Thoracic aorta (tissue), 2 donors: ENCODE results near the gene ASIC2. TPM values are rescaled to one million over a fixed set of nuclear protein-coding genes. Genes with fewer than 3 reads are reported as not detected.

Experiments
- ATAC-seq: fragments of 150-250 bp; one replicate; pipeline ENCODE4 v1.8.0; 2017; ENCODE audit warnings: low read depth; ENCODE audit not compliant: insufficient number of reproducible peaks, low FRiP score
- DNase-seq: peaks from one replicate; pipeline ENCODE4 v3.0.0-alpha.2; 2020; ENCODE audit warnings: low spot score
- H3K27ac ChIP-seq, 2 donors: fragments of 200-600 bp; sonication (generic); 1 replicate in 1 of 2; 2 replicates in 1 of 2; pipeline ENCODE4 v1.5.1; 2016; ENCODE audit warnings: mild to moderate bottlenecking in 2 of 2, moderate library complexity in 2 of 2
- H3K27me3 ChIP-seq: fragments of 200-600 bp; sonication (generic); replicated peaks from 2 replicates; pipeline ENCODE4 v1.6.0; 2016; ENCODE audit warnings: mild to moderate bottlenecking; ENCODE audit not compliant: insufficient read depth
- H3K36me3 ChIP-seq: fragments of 200-600 bp; sonication (generic); one replicate; pipeline ENCODE4 v1.5.1; 2016
- H3K4me1 ChIP-seq, 2 donors: fragments of 200-600 bp; sonication (generic); 1 replicate in 1 of 2; 2 replicates in 1 of 2; pipeline versions ENCODE4 v1.5.1 to v1.6.0; 2016; ENCODE audit warnings: low read depth in 2 of 2, mild to moderate bottlenecking in 1 of 2; ENCODE audit not compliant: control insufficient read depth in 1 of 2
- H3K4me3 ChIP-seq: fragments of 200-600 bp; sonication (generic); 2 replicates; pipeline ENCODE4 v1.5.1; 2016; ENCODE audit warnings: mild to moderate bottlenecking
- H3K9me3 ChIP-seq: fragments of 200-600 bp; sonication (generic); 2 replicates; pipeline ENCODE4 v1.5.1; 2016
- total RNA-seq, 2 donors: library from RNA; depleted of rRNA; stranded (reverse); fragments of >200 nt; gene quantifications; one replicate each; pipeline versions ENCODE4 v1.1.0 to v1.2.3, GENCODE V29; 2016
- TF ChIP-seq, protein P1 (sequence below): fragments of 200-600 bp; sonication (generic); IDR thresholded peaks from one replicate; pipeline ENCODE4 v1.5.1; 2019; ENCODE audit warnings: antibody characterized with exemption

ASIC2 gene
- total RNA-seq, 2 donors from 2014 or later, result 0.54 to 1.1 TPM

DNA sequence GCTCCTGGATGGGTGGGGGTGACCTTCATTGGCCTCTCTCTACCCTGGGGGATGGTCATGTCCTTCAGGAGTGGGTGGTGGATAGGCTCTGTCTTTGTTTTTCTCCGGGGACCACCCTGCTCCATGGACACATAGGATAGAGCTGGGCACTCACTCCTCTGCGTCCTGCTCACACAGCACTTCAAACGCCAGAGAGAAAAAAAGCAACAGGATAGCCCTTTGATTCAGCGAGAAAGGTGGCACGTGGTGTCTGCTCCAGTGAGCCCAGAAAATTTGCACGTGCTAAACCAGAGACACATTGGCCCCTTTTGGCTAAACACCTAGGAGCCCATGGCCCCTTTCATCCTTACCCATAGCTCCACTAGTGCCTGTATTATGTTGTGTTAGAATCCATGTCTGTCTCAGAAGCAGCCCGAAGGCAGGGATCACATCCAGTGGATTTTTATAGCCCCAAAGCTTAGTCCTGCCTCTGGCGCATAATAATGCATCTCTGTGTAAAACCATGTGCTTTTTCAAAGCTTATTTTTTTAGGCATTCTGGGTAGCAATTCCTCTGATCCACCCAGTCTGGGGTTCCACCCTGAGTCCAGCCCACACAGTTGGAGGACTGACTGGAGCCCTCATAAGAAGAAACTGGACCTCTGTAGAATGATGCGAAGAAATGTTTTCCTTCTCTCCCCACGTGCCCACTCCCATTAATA is 90.1 kb downstream of the ASIC2 start:
- TF ChIP-seq, protein P1, sequence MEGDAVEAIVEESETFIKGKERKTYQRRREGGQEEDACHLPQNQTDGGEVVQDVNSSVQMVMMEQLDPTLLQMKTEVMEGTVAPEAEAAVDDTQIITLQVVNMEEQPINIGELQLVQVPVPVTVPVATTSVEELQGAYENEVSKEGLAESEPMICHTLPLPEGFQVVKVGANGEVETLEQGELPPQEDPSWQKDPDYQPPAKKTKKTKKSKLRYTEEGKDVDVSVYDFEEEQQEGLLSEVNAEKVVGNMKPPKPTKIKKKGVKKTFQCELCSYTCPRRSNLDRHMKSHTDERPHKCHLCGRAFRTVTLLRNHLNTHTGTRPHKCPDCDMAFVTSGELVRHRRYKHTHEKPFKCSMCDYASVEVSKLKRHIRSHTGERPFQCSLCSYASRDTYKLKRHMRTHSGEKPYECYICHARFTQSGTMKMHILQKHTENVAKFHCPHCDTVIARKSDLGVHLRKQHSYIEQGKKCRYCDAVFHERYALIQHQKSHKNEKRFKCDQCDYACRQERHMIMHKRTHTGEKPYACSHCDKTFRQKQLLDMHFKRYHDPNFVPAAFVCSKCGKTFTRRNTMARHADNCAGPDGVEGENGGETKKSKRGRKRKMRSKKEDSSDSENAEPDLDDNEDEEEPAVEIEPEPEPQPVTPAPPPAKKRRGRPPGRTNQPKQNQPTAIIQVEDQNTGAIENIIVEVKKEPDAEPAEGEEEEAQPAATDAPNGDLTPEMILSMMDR, result no peak
- Histone ChIP-seq H3K4me3 (no peak overlapping the region), H3K27ac (no peak overlapping the region), H3K4me1 (no peaks in the 10 kb centered on the region), H3K36me3 (no peaks in the 10 kb centered on the region), H3K9me3 (no peaks in the 10 kb centered on the region), H3K27me3 (no peaks in the 10 kb centered on the region)
- DNase-seq, result no peak
- ATAC-seq, result no peak

DNA sequence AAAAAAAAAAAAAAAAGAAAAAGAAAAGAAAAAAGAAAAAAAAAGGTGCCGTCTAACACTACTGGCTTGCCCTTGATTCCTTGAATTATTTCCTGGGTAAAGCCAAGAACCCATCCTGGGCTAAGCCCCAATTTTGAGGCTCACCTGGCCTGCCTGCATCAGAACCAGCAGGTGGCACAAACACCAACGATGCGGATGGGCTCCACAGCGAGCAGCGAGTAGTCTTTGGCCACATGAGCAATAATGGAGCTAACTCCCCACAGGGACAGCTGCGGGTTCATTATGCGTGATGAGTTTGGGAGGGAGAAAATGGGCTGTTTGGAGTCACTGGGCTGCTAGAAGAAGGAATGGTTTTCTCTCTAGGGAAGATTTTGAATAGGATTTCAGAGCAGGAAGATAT is 91.1 kb downstream of the ASIC2 start:
- TF ChIP-seq, protein P1, result no peak
- H3K27ac ChIP-seq, result no peak overlapping the region
- H3K4me1 ChIP-seq, result no peaks in the 10 kb centered on the region
- no peak overlapping the region for H3K4me3 ChIP-seq
- no peaks in the 10 kb centered on the region for H3K9me3 ChIP-seq
- DNase-seq, result no peak
- H3K27me3 ChIP-seq, result no peaks in the 10 kb centered on the region
- H3K36me3 ChIP-seq, result no peaks in the 10 kb centered on the region
- no peak for ATAC-seq

DNA sequence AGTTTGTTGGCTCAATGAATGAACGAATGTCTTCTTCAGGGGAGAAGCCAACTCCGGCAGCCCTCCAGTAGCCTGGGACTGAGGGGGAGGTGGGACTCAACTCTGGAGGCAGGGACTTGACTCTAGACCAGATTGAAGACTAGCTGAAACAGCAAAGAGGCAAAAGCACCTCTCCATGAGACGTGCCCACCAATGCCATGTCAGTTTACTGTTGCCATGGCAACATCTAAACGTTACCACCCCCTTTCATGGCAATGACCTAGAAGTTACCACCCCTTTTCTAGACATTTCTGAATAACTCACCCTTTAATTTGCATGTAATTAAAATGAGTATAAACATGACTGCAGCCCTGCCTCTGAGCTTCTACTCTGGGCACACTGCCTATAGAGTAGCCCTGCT is 91.8 kb downstream of the ASIC2 start:
- TF ChIP-seq, protein P1, result no peak
- Histone ChIP-seq H3K36me3 (no peaks in the 10 kb centered on the region), H3K27ac (no peak overlapping the region), H3K27me3 (no peaks in the 10 kb centered on the region), H3K4me3 (no peak overlapping the region), H3K4me1 (no peaks in the 10 kb centered on the region), H3K9me3 (no peaks in the 10 kb centered on the region)
- ATAC-seq, result no peak
- no peak for DNase-seq

DNA sequence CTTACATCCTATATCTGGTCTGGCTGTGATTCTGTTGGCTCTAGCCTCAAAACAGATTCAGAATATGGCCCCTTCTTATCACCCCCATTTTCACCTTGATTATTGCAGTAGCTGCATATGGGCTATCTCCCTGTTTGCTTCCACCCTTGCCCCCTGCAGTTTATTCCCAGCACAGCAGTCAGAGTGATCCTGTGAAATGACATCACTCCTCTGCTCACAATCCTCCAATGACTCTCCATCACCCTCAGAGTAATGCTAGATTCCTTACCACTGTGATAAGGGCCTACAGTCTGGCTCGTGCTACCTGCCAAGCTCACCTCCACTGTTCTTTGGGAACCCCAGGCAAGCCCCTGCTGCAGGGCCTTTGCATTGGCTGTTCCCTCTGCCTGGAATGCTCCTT is 92.5 kb downstream of the ASIC2 start:
- no peak for ATAC-seq
- TF ChIP-seq, protein P1, result no peak
- Histone ChIP-seq H3K27ac (no peak overlapping the region), H3K4me1 (no peaks in the 10 kb centered on the region), H3K4me3 (no peak overlapping the region), H3K9me3 (no peaks in the 10 kb centered on the region), H3K36me3 (no peaks in the 10 kb centered on the region), H3K27me3 (no peaks in the 10 kb centered on the region)
- DNase-seq, result no peak

DNA sequence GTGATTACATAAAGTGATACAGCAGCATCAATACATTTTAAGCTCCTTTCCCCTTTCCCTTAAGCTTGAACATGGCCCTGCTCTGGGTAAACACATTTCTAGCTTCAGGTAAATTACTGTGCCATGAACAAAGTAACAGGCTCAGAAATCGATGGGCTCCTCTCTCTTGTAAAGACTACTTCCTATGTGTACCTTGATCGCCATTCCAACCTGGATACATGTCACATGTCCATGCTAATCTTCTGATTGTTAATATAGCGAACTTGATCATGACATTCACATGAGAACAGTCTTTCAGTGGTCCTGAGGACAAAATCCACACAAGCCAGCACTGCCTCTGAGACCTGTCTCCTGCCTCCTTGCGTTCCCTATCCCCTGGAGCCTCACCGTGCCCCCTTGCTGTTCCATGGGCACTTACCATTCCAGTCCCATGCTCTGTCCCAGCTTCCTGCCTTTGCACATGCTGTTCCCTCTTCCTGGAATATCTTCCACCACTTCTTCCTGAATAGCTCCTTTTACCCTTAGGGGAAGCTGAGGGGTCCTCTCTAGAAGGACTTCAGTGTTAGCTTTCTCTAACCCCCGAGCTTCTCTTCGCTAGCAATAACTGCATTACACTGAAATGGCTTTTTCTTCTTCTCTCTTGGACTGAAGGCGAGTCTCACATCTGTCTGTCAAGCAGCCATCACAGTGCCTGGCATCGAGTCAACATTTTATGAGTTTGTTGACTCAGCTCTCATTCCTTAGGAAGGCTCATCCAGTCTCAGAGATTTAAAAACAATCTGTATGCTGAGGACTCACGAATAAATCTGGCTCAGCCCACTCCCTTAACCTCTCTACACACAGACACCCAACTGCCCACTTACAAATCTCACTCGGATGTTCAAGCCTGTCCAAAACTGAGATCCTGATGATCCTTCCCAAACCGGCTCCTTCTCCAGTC is 93.3 kb downstream of the ASIC2 start:
- no peaks in the 10 kb centered on the region for H3K36me3 ChIP-seq
- DNase-seq, result no peak
- H3K27ac ChIP-seq, result no peak overlapping the region
- TF ChIP-seq, protein P1, result no peak
- no peaks in the 10 kb centered on the region for H3K4me1 ChIP-seq
- H3K4me3 ChIP-seq, result no peak overlapping the region
- no peak for ATAC-seq
- no peaks in the 10 kb centered on the region for H3K9me3 ChIP-seq
- H3K27me3 ChIP-seq, result no peaks in the 10 kb centered on the region
